ENCODE data around the gene ACBD6.
"Not testable (repeated sequence)": the region's sequence is repeated elsewhere in the genome, so short reads cannot be mapped to it uniquely, and the experiment has no call there.

The ACBD6 gene

GRCh38 chr1:180415985-180416633, 86.3 kb downstream of the ACBD6 start:
- H3K4me1 ChIP-seq (ENCODE audit: insufficient read depth, low read length, poor library complexity, severe bottlenecking) = no peaks in the 10 kb centered on the region
- H3K4me3 ChIP-seq (ENCODE audit: low read length, poor library complexity, severe bottlenecking) = no peak overlapping the region
- no peaks in the 10 kb centered on the region for H3K9me2 ChIP-seq (replicated peaks; ENCODE audit: low read depth, low read length)
- no peak overlapping the region for H2AFZ ChIP-seq (ENCODE audit: low read length)
- no peak overlapping the region for H3K4me2 ChIP-seq (ENCODE audit: low read depth, low read length, poor library complexity, severe bottlenecking)
- no peak overlapping the region for H3K9ac ChIP-seq (ENCODE audit: low read depth, low read length, poor library complexity, severe bottlenecking)
- H3K36me3 ChIP-seq (ENCODE audit: insufficient read depth, low read length) = peaks cover 32% of the 10 kb centered on the region
- peak; percentile 88 for TF ChIP-seq CTCF (conservative IDR thresholded peaks at IDR 0.05; ENCODE audit: low read length)
- no peak for TF ChIP-seq EZH2phosphoT487 (IDR thresholded peaks at IDR 0.05; ENCODE audit: borderline replicate concordance)
- H4K20me1 ChIP-seq (ENCODE audit: insufficient read depth, low read length, poor library complexity, severe bottlenecking) = no peaks in the 10 kb centered on the region
- no peaks in the 10 kb centered on the region for H3K27me3 ChIP-seq (ENCODE audit: insufficient read depth, low read length, poor library complexity, severe bottlenecking)
- H3F3A ChIP-seq (ENCODE audit: low read depth) = no peaks in the 10 kb centered on the region
- H3K9me3 ChIP-seq (ENCODE audit: insufficient read depth, low read depth, low read length) = no peaks in the 10 kb centered on the region
- peaks cover 11% of the 10 kb centered on the region; the same call in 1 of the 2 replicates for H3K79me2 ChIP-seq (ENCODE audit: insufficient read depth, low read length)

GRCh38 chr1:180415236-180415848, 87.0 kb downstream of the ACBD6 start:
- Histone ChIP-seq H3K79me2 (ENCODE audit: insufficient read depth, low read length) (peaks cover 11% of the 10 kb centered on the region; the same call in 1 of the 2 replicates), H3K4me3 (ENCODE audit: low read length, poor library complexity, severe bottlenecking) (no peak overlapping the region), H3K9ac (ENCODE audit: low read depth, low read length, poor library complexity, severe bottlenecking) (no peak overlapping the region), H3F3A (ENCODE audit: low read depth) (no peaks in the 10 kb centered on the region), H4K20me1 (ENCODE audit: insufficient read depth, low read length, poor library complexity, severe bottlenecking) (no peaks in the 10 kb centered on the region), H3K9me3 (ENCODE audit: insufficient read depth, low read depth, low read length) (no peaks in the 10 kb centered on the region), H3K9me2 (replicated peaks; ENCODE audit: low read depth, low read length) (no peaks in the 10 kb centered on the region), H3K4me1 (ENCODE audit: insufficient read depth, low read length, poor library complexity, severe bottlenecking) (no peaks in the 10 kb centered on the region), H3K27me3 (ENCODE audit: insufficient read depth, low read length, poor library complexity, severe bottlenecking) (no peaks in the 10 kb centered on the region), H3K36me3 (ENCODE audit: insufficient read depth, low read length) (peaks cover 35% of the 10 kb centered on the region), H3K4me2 (ENCODE audit: low read depth, low read length, poor library complexity, severe bottlenecking) (no peak overlapping the region), H2AFZ (ENCODE audit: low read length) (no peak overlapping the region)
- TF ChIP-seq EZH2phosphoT487 (IDR thresholded peaks at IDR 0.05; ENCODE audit: borderline replicate concordance) (no peak), CTCF (conservative IDR thresholded peaks at IDR 0.05; ENCODE audit: low read length) (no peak)

GRCh38 chr1:180412583-180412982, 89.8 kb downstream of the ACBD6 start:
- no peak overlapping the region for H3K4me2 ChIP-seq (ENCODE audit: low read depth, low read length, poor library complexity, severe bottlenecking)
- no peaks in the 10 kb centered on the region for H3K27me3 ChIP-seq (ENCODE audit: insufficient read depth, low read length, poor library complexity, severe bottlenecking)
- no peaks in the 10 kb centered on the region for H3K4me1 ChIP-seq (ENCODE audit: insufficient read depth, low read length, poor library complexity, severe bottlenecking)
- H3F3A ChIP-seq (ENCODE audit: low read depth) = no peaks in the 10 kb centered on the region
- H3K9ac ChIP-seq (ENCODE audit: low read depth, low read length, poor library complexity, severe bottlenecking) = no peak overlapping the region
- no peaks in the 10 kb centered on the region for H4K20me1 ChIP-seq (ENCODE audit: insufficient read depth, low read length, poor library complexity, severe bottlenecking)
- H3K36me3 ChIP-seq (ENCODE audit: insufficient read depth, low read length) = peaks cover 37% of the 10 kb centered on the region
- TF ChIP-seq EZH2phosphoT487 (IDR thresholded peaks at IDR 0.05; ENCODE audit: borderline replicate concordance) (no peak), CTCF (conservative IDR thresholded peaks at IDR 0.05; ENCODE audit: low read length) (no peak)
- H3K79me2 ChIP-seq (ENCODE audit: insufficient read depth, low read length) = peaks cover 11% of the 10 kb centered on the region; the same call in 1 of the 2 replicates
- H3K4me3 ChIP-seq (ENCODE audit: low read length, poor library complexity, severe bottlenecking) = no peak overlapping the region
- no peaks in the 10 kb centered on the region for H3K9me3 ChIP-seq (ENCODE audit: insufficient read depth, low read depth, low read length)
- no peak overlapping the region for H2AFZ ChIP-seq (ENCODE audit: low read length)
- H3K9me2 ChIP-seq (replicated peaks; ENCODE audit: low read depth, low read length) = no peaks in the 10 kb centered on the region

- H3K9me3 ChIP-seq (ENCODE audit: insufficient read depth, low read depth, low read length); H3K27me3 ChIP-seq (ENCODE audit: insufficient read depth, low read length, poor library complexity, severe bottlenecking); H2AFZ ChIP-seq (ENCODE audit: low read length): not testable (repeated sequence)
These were observed 94.2 kb downstream of the ACBD6 start for GRCh38 chr1:180408128-180408527.

More at GRCh38 chr1:180408128-180408527, 94.2 kb downstream of the ACBD6 start:
- H4K20me1 ChIP-seq (ENCODE audit: insufficient read depth, low read length, poor library complexity, severe bottlenecking); H3K4me2 ChIP-seq (ENCODE audit: low read depth, low read length, poor library complexity, severe bottlenecking); H3K9me2 ChIP-seq (replicated peaks; ENCODE audit: low read depth, low read length); H3F3A ChIP-seq (ENCODE audit: low read depth); H3K4me3 ChIP-seq (ENCODE audit: low read length, poor library complexity, severe bottlenecking); H3K4me1 ChIP-seq (ENCODE audit: insufficient read depth, low read length, poor library complexity, severe bottlenecking); H3K79me2 ChIP-seq (ENCODE audit: insufficient read depth, low read length); H3K9ac ChIP-seq (ENCODE audit: low read depth, low read length, poor library complexity, severe bottlenecking): not testable (repeated sequence)
- H3K36me3 ChIP-seq (ENCODE audit: insufficient read depth, low read length) = peaks cover 53% of the 10 kb centered on the region
